ENCODE results near the gene SDF4. TPM values are rescaled to one million over a fixed set of nuclear protein-coding genes. Genes with fewer than 3 reads are reported as not detected.

Gene SDF4
- total RNA-seq = 100 to 1,000 TPM in 1 of 3 donors, 10 to 100 TPM in 2; 58.0 to 111 (median 79.3) TPM

- no peaks in the 10 kb centered on the region for H3K9me3 ChIP-seq
- no peaks in the 10 kb centered on the region for H3K27me3 ChIP-seq
- intact Hi-C loops (cut with DNase I; ENCODE audit: low total_unique reads) = loop anchor here (10.0 kb wide), 1 partner anchor 107 kb away; no protein-coding TSS in a partner anchor
- peak; percentile 97 for DNase-seq (ENCODE audit: low spot score in 2 of 2)
- TF ChIP-seq CTCF (IDR thresholded peaks at IDR 0.05) (peak in 1 of 3 donors; percentile 7), POLR2A (IDR thresholded peaks at IDR 0.05) (no peak), POLR2AphosphoS5 (IDR thresholded peaks at IDR 0.05) (peak; percentile 69 to 88 (median 81))
- peaks cover 10% of the 10 kb centered on the region for H3K36me3 ChIP-seq
- H3K4me1 ChIP-seq = peaks cover 11 to 19% of the 10 kb centered on the region in 2 donors
- H3K4me3 ChIP-seq = peak within 1 kb of the TSS; percentile 88 to 99 (median 98)
- peak within 1 kb of the TSS; percentile 89 to 91 for H3K27ac ChIP-seq
These were observed at the start of gene SDF4 for GRCh38 chr1:1231400-1232207. Gene SDF4, minus strand, starts transcription at chr1:1232001. Its CDS starts 3,229 bp downstream, at chr1:1228772.

GRCh38 chr1:1280782-1281481, 49.1 kb upstream of the SDF4 start:
- TF ChIP-seq POLR2AphosphoS5 (IDR thresholded peaks at IDR 0.05) = no peak
- TF ChIP-seq POLR2A (IDR thresholded peaks at IDR 0.05) = no peak
- TF ChIP-seq CTCF (IDR thresholded peaks at IDR 0.05) = no peak
- no peaks in the 10 kb centered on the region for H3K9me3 ChIP-seq
- no peak overlapping the region for H3K27ac ChIP-seq
- H3K27me3 ChIP-seq = peaks cover 0 to 16% of the 10 kb centered on the region in 2 donors
- no peak overlapping the region for H3K4me3 ChIP-seq
- intact Hi-C loops (cut with DNase I; ENCODE audit: low total_unique reads) = no loop called here
- DNase-seq (ENCODE audit: low spot score in 2 of 2) = no peak
- H3K4me1 ChIP-seq = no peaks in the 10 kb centered on the region
- no peaks in the 10 kb centered on the region for H3K36me3 ChIP-seq

GRCh38 chr1:1279028-1279427, 47.2 kb upstream of the SDF4 start:
- TF ChIP-seq POLR2AphosphoS5 (IDR thresholded peaks at IDR 0.05) (no peak), CTCF (IDR thresholded peaks at IDR 0.05) (no peak)
- no peak overlapping the region for H3K4me3 ChIP-seq
- intact Hi-C loops (cut with DNase I; ENCODE audit: low total_unique reads) = no loop called here
- H3K9me3 ChIP-seq = no peaks in the 10 kb centered on the region
- no peak overlapping the region for H3K27ac ChIP-seq
- H3K36me3 ChIP-seq = no peaks in the 10 kb centered on the region
- DNase-seq (ENCODE audit: low spot score in 2 of 2) = no peak
- H3K4me1 ChIP-seq = no peaks in the 10 kb centered on the region
- no peaks in the 10 kb centered on the region for H3K27me3 ChIP-seq

GRCh38 chr1:1278620-1279019, 46.8 kb upstream of the SDF4 start:
- no peaks in the 10 kb centered on the region for H3K9me3 ChIP-seq
- intact Hi-C loops (cut with DNase I; ENCODE audit: low total_unique reads) = no loop called here
- no peaks in the 10 kb centered on the region for H3K4me1 ChIP-seq
- TF ChIP-seq POLR2A (IDR thresholded peaks at IDR 0.05) = no peak
- TF ChIP-seq POLR2AphosphoS5 (IDR thresholded peaks at IDR 0.05) = no peak
- H3K27me3 ChIP-seq = no peaks in the 10 kb centered on the region
- no peak overlapping the region for H3K4me3 ChIP-seq
- H3K36me3 ChIP-seq = no peaks in the 10 kb centered on the region
- DNase-seq (ENCODE audit: low spot score in 2 of 2) = no peak
- no peak overlapping the region for H3K27ac ChIP-seq

- TF ChIP-seq POLR2AphosphoS5 (IDR thresholded peaks at IDR 0.05) (no peak), CTCF (IDR thresholded peaks at IDR 0.05) (no peak), POLR2A (IDR thresholded peaks at IDR 0.05) (no peak)
- Histone ChIP-seq H3K4me3 (no peak overlapping the region), H3K36me3 (no peaks in the 10 kb centered on the region), H3K9me3 (no peaks in the 10 kb centered on the region), H3K27me3 (no peaks in the 10 kb centered on the region), H3K4me1 (peaks cover 9 to 16% of the 10 kb centered on the region in 2 donors), H3K27ac (no peak overlapping the region)
- DNase-seq (ENCODE audit: low spot score in 2 of 2) = no peak
- intact Hi-C loops (cut with DNase I; ENCODE audit: low total_unique reads) = no loop called here
These were observed 44.0 kb upstream of the SDF4 start for GRCh38 chr1:1275836-1276235.
